HTERT RPE-1 (cell line): Measurements from ENCODE around the gene CD320.

Experiments
- in situ Hi-C: fragments of 300-500 bp; cut with MboI; formaldehyde crosslinking; loops from 4 replicates; pipeline ENCODE4 v1.14.3; 2020; ENCODE audit warnings: low sequenced_read_pairs

The CD320 gene

DNA sequence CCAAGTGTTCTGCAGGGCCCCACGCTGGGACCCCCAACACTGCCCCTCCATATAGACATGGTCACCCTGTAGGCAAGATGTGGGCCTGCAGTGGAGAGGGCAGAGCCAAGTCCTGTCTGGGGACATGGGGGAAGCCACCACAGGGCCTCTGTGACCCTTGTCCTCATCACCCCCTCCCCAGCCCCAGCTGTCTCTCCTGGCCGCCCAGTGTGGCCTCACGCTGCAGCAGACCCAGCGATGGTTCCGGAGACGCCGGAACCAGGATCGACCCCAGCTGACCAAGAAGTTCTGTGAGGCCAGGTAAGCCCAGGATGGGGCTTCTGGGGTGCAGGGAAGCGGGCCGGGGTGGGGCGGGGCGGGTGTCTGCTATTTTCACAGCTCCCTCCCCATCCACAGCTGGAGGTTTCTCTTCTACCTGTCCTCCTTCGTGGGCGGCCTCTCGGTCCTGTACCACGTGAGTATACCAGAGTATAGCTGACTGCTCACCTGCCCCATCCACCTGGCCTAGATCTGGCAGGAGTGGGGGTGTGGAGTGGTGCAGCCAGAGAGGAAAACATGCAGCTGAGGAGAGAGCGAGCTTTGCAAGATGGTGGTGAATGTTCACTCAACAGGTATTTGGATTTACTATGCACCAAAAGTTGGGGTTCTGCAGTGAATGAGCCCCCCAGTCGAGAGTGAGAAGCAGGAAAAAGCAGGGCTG lies 52.6 kb downstream of the CD320 start:
- in situ Hi-C loops, result no loop called here

DNA sequence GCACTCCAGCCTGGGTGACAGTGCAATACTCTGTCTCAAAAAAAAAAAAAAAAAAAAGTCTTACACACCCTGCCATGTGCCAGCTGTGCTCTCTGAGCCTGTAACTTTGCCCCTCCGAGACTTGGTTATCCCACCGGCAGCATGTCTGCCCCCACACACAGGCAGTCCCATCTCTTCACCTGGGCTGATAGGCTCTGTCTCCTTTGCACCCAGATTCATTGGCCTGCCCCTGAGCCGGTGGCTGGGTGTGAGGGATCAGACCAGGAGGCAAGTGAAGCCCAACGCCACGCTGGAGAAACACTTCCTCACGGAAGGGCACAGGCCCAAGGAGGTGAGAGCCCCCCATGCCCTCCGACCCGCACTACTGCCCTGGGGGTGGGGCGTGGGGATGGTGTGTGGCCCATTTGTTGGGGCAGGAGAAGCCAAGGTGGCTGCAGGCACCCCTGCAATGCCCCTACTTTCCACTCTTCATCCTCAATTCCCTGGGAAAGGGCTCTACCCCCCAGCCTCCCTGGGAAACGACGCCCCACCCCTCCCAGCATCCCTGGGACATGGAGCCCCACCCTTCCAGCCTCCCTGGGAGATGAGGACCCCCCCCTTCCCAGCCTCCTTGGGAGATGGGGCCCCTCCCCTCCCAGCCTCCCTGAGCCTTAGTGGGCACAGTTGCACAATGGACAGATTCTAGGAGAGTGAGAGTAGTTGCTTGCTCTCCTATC lies 53.7 kb downstream of the CD320 start:
- in situ Hi-C loops, result no loop called here

DNA sequence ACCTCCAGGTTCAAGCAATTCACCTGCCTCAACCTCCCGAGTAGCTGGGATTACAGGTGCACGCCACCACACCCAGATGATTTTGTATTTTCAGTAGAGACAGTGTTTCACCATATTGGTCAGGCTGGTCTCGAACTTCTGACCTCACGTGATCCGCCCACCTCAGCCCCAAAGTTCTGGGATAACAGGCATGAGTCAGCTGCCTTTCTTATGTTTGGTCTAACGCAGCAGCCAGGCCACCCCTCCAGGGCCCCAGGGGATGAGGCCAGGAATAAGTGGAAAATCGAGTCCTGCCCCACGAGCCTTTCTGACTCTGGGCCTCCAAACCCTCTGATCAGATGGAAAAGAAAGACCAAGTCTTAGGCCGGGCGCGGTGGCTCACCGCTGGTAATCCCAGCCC lies 54.5 kb downstream of the CD320 start:
- in situ Hi-C loops, result no loop called here

DNA sequence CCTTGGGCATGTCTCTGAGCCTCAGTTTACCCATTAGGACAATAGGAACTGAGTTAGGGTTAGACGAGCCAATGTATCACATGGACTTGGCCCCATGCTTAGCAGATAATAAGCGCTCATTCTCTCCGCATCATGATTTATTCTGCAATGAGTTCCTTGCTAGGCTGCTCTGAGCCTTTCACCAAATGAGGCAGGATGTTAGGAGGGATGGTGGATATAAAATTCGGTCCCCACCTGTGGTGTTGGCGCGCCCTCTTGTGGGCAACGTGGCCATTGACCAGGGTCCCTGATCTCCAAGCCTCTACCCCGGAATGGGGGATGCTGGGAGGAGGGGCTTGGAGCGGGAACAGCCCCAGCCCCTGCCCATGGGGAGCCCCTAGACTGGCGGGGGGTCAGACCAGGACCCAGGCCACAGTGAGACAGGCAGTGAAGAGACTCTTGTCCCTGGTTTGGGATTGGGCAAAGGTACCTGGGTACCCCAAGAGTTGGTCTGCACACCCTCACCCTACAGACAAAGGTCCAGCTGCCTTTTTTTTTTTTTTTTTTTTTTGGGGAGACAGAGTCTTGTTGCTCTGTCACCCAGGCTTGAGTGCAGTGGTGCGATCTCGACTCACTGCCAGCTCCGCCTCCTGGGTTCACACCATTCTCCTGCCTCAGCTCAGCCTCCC lies 55.1 kb downstream of the CD320 start:
- in situ Hi-C loops, result no loop called here
